Lower lobe of right lung (tissue), 2 donors: ENCODE results near the gene ZNF221. TPM values are rescaled to one million over a fixed set of nuclear protein-coding genes. Genes with fewer than 3 reads are reported as not detected.

ENCODE experiments used
- ATAC-seq, 2 donors: fragments of 200-7000 bp; cut with Tn5 transposase; one replicate each; pipeline ENCODE4 v1.9.1; 2020 to 2022; ENCODE audit warnings: mild to moderate bottlenecking in 2 of 2, moderate library complexity in 2 of 2
- DNase-seq: peaks from one replicate; pipeline ENCODE4 v3.0.0-alpha.2; 2020
- H3K27ac ChIP-seq: fragments of 200-600 bp; one replicate; pipeline ENCODE4 v1.8.0; 2022
- H3K27me3 ChIP-seq: fragments of 200-600 bp; one replicate; pipeline ENCODE4 v1.8.0; 2022; ENCODE audit warnings: low read depth
- H3K36me3 ChIP-seq: fragments of 200-600 bp; one replicate; pipeline ENCODE4 v1.8.0; 2022; ENCODE audit warnings: mild to moderate bottlenecking
- H3K4me1 ChIP-seq: fragments of 200-600 bp; one replicate; pipeline ENCODE4 v1.8.0; 2022
- H3K4me3 ChIP-seq: fragments of 200-600 bp; one replicate; pipeline ENCODE4 v1.8.0; 2022; ENCODE audit warnings: mild to moderate bottlenecking
- H3K9me3 ChIP-seq: fragments of 200-600 bp; one replicate; pipeline ENCODE4 v1.8.0; 2022
- CTCF ChIP-seq: fragments of 200-600 bp; IDR thresholded peaks from one replicate; pipeline ENCODE4 v1.8.0; 2022; ENCODE audit warnings: antibody characterized with exemption, mild to moderate bottlenecking
- intact Hi-C: fragments of 100-400 bp; cut with DNase I; formaldehyde crosslinking; loops from one replicate; pipeline ENCODE4 v1.11.0; 2022
- total RNA-seq: library from RNA; stranded (reverse); fragmentation: NEBNext Ultra II Directional; extraction: Animal tissue kit (Norgen Biotek cat#: 25700); gene quantifications from one replicate; pipeline ENCODE4 v1.2.1, GENCODE V29; 2021
- donor health status: DM: no; HTN: yes; CAD: no; lungs with severe emphysema.

ZNF221 gene
- total RNA-seq, 1 donor from 2014 or later, result 6.2 TPM

- Histone ChIP-seq H3K9me3 (peaks cover 34% of the 10 kb centered on the region), H3K27ac (no peak overlapping the region), H3K4me3 (no peak overlapping the region), H3K4me1 (peaks cover 6% of the 10 kb centered on the region), H3K27me3 (no peaks in the 10 kb centered on the region), H3K36me3 (peaks cover 43% of the 10 kb centered on the region)
- DNase-seq (no peak), ATAC-seq (no peak)
- intact Hi-C loops, result no loop called here
- no peak for TF ChIP-seq CTCF
Observed at GRCh38 chr19:43997631-43998290, 46.7 kb downstream of the ZNF221 start.

GRCh38 chr19:44002212-44002565 is 51.2 kb downstream of the ZNF221 start:
- H3K36me3 ChIP-seq, result peaks cover 5% of the 10 kb centered on the region
- no peaks in the 10 kb centered on the region for H3K27me3 ChIP-seq
- peaks cover 27% of the 10 kb centered on the region for H3K9me3 ChIP-seq
- DNase-seq (no peak), ATAC-seq (no peak)
- peak overlapping the region; percentile 78 for H3K27ac ChIP-seq
- peak overlapping the region; percentile 85 for H3K4me3 ChIP-seq
- TF ChIP-seq CTCF, result no peak
- intact Hi-C loops, result no loop called here
- peaks cover 16% of the 10 kb centered on the region for H3K4me1 ChIP-seq

GRCh38 chr19:44002566-44003460 is 51.8 kb downstream of the ZNF221 start, which contains the start of gene ZNF230:
Gene ZNF230, plus strand, starts transcription at chr19:44002957. Its CDS starts 4,122 bp downstream, at chr19:44007079.
- H3K4me3 ChIP-seq, result peak within 1 kb of the TSS; percentile 85
- intact Hi-C loops, result no loop called here
- peaks cover 16% of the 10 kb centered on the region for H3K4me1 ChIP-seq
- H3K27ac ChIP-seq, result peak within 1 kb of the TSS; percentile 78
- peak; percentile 100 for ATAC-seq
- peak; percentile 92 for DNase-seq
- no peaks in the 10 kb centered on the region for H3K27me3 ChIP-seq
- TF ChIP-seq CTCF, result no peak
- H3K9me3 ChIP-seq, result peaks cover 26% of the 10 kb centered on the region
- H3K36me3 ChIP-seq, result peaks cover 6% of the 10 kb centered on the region

GRCh38 chr19:44003461-44004009 is 52.5 kb downstream of the ZNF221 start:
- intact Hi-C loops, result no loop called here

More at GRCh38 chr19:44003461-44004009, 52.5 kb downstream of the ZNF221 start:
- no peak for TF ChIP-seq CTCF
- peaks cover 13% of the 10 kb centered on the region for H3K36me3 ChIP-seq
- H3K4me1 ChIP-seq, result peaks cover 16% of the 10 kb centered on the region
- peak overlapping the region; percentile 78 for H3K27ac ChIP-seq
- no peaks in the 10 kb centered on the region for H3K27me3 ChIP-seq
- peak; percentile 4 to 35 for ATAC-seq
- H3K4me3 ChIP-seq, result peak overlapping the region; percentile 85
- DNase-seq, result peak; percentile 45
- peaks cover 26% of the 10 kb centered on the region for H3K9me3 ChIP-seq
